Measurements from ENCODE around the gene C1QL4.
"Not testable (repeated sequence)": the region's sequence is repeated elsewhere in the genome, so short reads cannot be mapped to it uniquely, and the experiment has no call there.

C1QL4 gene

GRCh38 chr12:49282740-49283375 is 54.1 kb downstream of the C1QL4 start:
- H3K4me3 ChIP-seq (ENCODE audit: low read depth, low read length), result not testable (repeated sequence)

Measured in iPS-11a (cell line).